Right ventricle myocardium superior (tissue), 1 donor: ENCODE measurements around the gene HSD17B1. TPM values are rescaled to one million over a fixed set of nuclear protein-coding genes. Genes with fewer than 3 reads are reported as not detected.

Experiments used
- ATAC-seq: fragments of 200-7000 bp; cut with Tn5 transposase; one replicate; pipeline ENCODE4 v1.9.1; 2020; ENCODE audit warnings: mild to moderate bottlenecking; ENCODE audit not compliant: poor library complexity
- DNase-seq: peaks from one replicate; pipeline ENCODE4 v3.0.0-alpha.2; 2020
- intact Hi-C: fragments of 100-400 bp; cut with DNase I; formaldehyde crosslinking; loops from one replicate; pipeline ENCODE4 v1.11.2; 2022
- microRNA-seq: library from miRNA; unstranded; fragments of <30 nt; microRNA quantifications from one replicate; pipeline ENCODE4 v1.2.0, GENCODE V29; 2020
- total RNA-seq: library from RNA; stranded (reverse); fragmentation: NEBNext Ultra II Directional; extraction: Animal tissue kit (Norgen Biotek cat#: 25700); gene quantifications from one replicate; pipeline ENCODE4 v1.2.1, GENCODE V29; 2021
- donor health status: DM: no; HTN: yes; CAD: no; lungs with severe emphysema.

The HSD17B1 gene
- total RNA-seq, 1 donor from 2014 or later, result 0.78 TPM

DNA sequence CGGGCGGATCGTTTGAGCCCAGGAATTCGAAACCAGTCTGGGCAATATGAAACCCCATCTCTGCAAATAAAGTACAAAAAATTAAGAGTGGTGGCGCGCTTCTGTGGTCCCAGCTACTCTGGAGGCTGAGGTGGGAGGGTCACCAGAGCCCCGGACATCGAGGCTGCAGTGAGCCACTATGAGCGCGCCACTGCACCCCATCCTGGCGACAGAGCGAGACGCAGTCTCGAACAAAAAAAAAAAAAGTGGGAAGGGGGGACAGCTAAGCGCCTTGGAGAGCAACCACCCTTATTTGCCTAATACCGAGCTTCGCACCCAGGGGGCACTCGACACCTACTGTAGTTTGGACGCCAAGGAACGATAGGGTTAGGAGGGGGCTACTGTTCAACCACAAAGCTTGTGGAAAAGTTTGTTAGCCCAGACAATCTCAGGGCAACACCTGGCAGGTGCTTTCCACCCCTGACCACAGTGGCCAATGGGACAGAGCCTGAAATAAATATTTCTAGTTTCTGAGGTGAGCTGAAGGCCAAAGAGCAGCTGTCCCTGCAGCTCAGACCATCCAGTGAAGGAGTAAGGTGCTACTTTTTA lies 25.7 kb downstream of the HSD17B1 start:
- intact Hi-C loops, result no loop called here
- ATAC-seq (peak; percentile 81), DNase-seq (peak; percentile 84)

DNA sequence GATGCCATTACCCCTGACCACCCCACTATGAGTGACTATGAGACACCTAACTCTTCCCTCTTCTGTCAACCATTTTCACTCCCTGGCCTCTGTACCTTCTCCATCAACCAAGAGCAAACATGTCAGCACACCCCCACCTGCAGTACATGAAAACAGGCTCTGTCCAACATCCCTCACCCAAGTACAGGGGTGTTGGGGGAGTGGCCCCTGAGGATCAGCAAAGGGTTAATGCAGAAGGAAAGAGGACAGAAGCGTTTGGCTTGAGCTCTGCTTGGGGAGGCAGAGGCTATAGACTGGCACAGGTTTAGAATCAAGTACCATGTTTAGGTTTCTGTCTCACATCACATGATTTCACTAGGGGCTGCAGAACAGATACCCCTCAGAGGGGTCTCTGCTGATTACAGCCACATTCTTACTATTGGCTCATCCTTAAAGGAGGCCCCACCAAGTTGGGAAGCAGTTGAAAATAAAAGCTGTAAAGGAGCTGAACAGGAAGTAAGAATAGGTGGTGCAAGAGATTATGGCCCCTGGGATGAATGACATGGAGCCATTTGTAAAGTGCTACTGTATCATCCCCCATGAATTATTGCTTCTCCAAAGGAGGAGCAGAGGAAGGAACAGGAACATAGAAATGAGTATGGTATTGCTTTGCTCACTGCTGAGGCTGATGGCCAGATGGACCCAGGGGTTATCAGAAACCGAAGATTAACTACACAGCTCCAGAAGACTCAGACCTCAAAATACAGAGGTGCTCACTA lies 27.2 kb downstream of the HSD17B1 start:
- ATAC-seq (no peak), DNase-seq (no peak)
- intact Hi-C loops, result loop anchor here (10.0 kb wide), 1 partner anchor 185 kb away; the partner anchor contains the start of gene RAMP2

DNA sequence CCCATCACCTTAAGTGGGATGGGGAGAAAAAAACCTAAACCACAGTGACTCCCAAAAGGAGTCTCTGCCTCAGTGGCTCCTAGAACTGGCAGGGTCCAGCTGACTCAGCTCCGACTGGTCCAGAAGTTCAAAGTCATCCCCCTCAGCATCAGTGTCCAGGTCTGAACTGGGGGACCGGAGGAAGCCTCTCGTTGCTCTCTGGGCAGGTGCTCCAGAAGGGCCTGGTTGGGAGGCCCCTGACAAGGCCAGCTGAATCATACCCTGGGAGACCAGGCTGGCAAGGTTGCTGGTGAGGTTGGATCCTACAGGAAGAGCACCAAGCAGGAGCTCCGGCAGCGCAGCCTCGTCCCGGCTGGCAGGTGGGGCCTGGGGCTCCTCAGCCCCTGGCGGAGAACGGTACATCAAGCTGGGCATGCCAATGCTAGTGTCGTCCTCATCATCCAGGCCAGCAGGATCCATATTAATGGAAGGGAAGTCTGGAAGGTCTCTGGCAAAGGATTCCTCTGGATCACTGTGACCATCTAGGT lies 29.1 kb downstream of the HSD17B1 start:
- DNase-seq (no peak), ATAC-seq (no peak)
- intact Hi-C loops, result loop anchor here (10.0 kb wide), 1 partner anchor 183 kb away; the partner anchor contains the start of gene RAMP2

DNA sequence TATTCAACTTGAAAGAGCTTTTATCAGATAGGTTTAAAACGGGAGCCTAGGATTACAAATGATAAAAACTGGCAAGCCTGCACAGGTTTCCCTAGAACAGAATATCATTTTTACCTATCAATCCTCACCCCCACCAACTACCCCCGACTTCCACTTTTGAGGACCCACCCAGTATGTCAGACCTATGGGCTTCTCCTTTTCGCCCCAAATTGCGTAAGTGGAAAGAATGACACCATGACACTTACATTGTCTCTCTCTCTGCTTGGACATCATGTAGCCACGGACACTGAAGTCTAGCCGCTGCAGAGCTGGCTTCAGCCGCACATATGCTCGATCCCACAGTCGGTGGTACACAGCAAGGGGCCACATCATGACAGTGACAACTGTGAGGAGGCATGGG lies 32.2 kb downstream of the HSD17B1 start:
- DNase-seq (no peak), ATAC-seq (peak; percentile 13)
- intact Hi-C loops, result loop anchor here (5.0 to 10.0 kb wide), 2 partner anchors 97 to 180 kb away; partner anchors contain the start of genes CCR10, CNTNAP1 and RAMP2

DNA sequence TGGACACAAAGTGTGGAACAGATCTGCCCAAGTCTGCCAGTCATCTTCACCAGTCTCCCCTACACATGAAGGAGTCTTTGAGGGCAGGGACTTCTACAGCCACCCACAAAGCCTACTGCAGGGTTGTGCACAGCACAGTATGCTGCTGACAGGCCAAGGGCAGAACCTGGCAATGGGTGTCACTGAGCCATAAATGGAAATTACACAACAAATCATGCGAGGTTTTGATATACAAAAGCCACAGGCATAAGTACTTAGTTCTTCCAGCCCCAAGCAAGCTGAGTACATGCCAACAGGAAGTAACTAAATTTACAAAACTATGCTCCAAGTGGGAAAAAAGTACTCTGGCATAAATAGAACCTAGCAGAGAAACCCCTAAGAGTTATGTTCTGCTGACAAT lies 32.6 kb downstream of the HSD17B1 start:
- peak; percentile 69 for ATAC-seq
- intact Hi-C loops, result loop anchor here (5.0 to 10.0 kb wide), 2 partner anchors 97 to 179 kb away; partner anchors contain the start of genes CCR10, CNTNAP1 and RAMP2
- no peak for DNase-seq

DNA sequence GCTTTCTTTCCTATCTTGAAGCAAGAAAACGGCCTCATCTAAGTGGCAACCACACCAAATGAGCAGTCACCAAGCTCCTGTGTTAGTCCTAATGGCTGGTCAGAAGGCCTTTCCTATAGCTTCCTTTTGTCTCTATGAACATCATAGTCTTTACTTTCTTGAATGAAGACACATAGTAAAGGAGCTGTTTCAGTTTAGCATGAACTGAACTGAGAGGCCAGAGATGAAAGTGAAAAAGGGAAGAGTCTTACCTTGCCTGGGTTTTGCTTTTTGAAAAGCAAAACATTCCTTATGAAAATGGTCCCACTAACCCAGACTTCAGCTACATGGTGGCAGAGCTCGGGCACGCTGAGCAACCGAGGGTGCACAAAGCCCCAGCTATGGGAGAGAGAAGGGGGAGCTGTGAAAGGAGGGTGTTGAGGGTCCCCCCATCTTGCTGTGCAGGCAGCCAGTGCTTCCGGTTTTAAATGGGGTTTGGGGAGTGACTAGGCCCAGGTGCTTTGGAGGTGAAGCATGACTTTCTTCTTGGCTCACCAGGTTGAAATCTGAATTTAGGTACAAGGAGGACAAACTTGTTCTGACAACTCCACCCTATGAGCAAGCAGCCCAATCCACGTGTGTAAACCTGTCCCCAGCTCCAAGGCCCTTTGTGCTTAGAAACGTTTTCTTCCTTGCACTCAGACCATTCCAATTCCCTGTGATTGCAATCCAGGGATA lies 33.9 kb downstream of the HSD17B1 start:
- ATAC-seq (no peak), DNase-seq (no peak)
- intact Hi-C loops, result loop anchor here (5.0 to 10.0 kb wide), 2 partner anchors 96 to 178 kb away; partner anchors contain the start of genes CCR10, CNTNAP1 and RAMP2

DNA sequence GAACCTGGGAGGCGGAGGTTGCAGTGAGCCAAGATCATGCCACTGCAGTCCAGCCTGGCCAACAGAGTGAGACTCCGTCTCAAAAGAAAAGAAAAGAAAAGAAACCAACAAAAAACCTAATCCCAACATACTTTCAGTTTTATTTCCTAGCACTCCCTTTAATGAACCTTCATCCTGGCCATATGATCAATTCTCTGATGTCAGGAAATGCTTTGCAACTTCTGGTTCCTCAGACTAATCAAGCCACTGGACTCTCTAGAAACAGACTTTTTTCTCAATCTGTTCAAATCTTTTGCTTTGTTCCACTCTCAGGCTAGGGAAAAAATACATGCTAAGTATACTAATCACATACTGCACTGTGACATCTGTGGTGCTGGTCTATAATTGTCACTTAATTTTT lies 38.2 kb downstream of the HSD17B1 start:
- DNase-seq (no peak), ATAC-seq (no peak)
- intact Hi-C loops, result no loop called here

DNA sequence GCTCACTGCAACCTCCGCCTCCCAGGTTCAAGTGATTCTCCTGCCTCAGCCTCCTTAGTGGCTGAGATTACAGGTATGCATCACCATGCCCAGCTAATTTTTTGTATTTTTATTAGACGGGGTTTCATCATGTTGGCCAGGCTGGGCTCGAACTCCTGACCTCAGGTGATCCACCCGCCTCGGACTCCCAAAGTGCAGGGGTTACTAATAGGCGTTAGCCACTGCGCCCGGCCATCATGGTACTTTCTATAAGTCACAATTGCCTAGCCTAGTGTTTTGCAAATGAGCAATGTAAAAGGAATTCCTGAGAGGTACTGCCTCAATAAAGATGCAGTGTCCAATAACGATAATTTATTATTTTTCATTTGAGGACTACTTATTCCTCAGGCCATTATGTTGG lies 38.7 kb downstream of the HSD17B1 start:
- ATAC-seq (no peak), DNase-seq (no peak)
- intact Hi-C loops, result no loop called here

DNA sequence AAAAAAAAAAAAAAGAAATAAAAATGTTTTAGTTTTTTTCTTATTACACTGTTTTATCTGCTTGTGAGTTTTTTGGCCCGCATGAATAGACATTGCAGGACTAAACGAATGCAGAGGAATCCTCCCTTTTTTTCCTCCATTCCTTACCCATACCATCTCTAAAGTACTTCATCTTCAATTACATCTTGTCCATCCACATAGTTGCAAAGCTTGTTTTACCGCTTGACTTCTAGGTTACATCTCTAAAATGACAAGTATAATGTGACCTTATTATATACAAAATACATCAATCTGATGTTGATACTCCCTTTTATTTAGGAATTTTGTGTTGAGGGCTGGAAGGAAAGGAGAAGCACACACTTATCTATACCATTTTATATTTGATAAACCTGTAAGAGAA lies 43.7 kb downstream of the HSD17B1 start:
- no peak for ATAC-seq

DNA sequence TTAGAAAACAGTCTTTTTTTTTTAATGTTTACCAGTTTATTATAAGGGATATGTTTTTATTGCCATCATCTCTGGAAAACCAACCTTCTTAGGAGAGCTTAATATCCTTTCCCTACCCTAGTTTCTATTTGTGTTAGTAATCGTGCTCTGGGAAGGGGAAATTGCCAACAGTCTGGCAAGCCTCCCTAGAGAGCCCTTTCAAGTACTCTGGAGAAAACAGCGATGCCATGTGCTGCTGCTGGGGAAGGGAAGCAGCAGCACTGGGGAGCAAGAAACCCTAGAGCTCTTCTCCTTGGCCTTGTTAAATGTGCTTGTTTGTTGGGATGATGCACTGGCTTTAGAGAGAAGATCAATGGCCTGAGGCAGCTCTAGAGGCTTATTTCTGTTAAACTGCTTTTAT lies 46.2 kb downstream of the HSD17B1 start:
- ATAC-seq (peak; percentile 90), DNase-seq (no peak)
- intact Hi-C loops, result no loop called here

More for the DNA sequence above, 43.7 kb downstream of the HSD17B1 start:
- intact Hi-C loops, result no loop called here
- no peak for DNase-seq

DNA sequence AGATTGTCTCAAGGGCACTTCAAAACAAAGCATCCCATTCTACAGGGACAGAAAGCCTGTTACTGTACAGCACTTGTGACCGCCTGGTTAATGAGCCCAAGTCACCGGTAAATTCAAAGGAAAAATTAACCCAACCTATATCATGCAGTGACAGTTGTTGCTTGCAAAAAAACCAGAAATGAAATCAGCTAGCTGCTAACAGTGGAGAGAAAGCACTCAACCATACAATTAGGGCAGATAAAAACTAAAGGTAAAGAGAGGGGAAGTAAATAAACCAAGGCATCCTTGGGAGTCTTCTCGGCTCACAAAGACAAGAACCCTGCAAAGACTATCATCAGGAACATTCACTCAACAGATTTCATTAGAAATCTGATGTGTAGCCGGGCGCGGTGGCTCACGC lies 50.6 kb downstream of the HSD17B1 start:
- intact Hi-C loops, result no loop called here
- DNase-seq, result no peak
- ATAC-seq, result no peak

Small RNA genes within 50 kb of the gene (microRNA-seq; reads per million reads assigned to microRNA genes)
- gene MIR5010, result 2.9 reads per million

Other genes starting within 250 kb of the HSD17B1 start
- gene STAT3, start 164.5 kb upstream of the HSD17B1 start, total RNA-seq, result 127 TPM
- gene CAVIN1, start 129.7 kb upstream of the HSD17B1 start, total RNA-seq, result 200 TPM
- 29.9 TPM for gene ATP6V0A1, start 94.0 kb upstream of the HSD17B1 start, total RNA-seq
- gene NAGLU, start 16.7 kb upstream of the HSD17B1 start, total RNA-seq, result 8.3 TPM
- gene COASY, start 9.2 kb downstream of the HSD17B1 start, total RNA-seq, result 41.6 TPM
- gene MLX, start 14.2 kb downstream of the HSD17B1 start, total RNA-seq, result 69.1 TPM
- 2.3 TPM for gene PSMC3IP, start 24.8 kb downstream of the HSD17B1 start, total RNA-seq
- 21.4 TPM for gene RETREG3, start 56.5 kb downstream of the HSD17B1 start, total RNA-seq
- gene TUBG1, start 56.8 kb downstream of the HSD17B1 start, total RNA-seq, result 49.1 TPM
- gene TUBG2, start 106.4 kb downstream of the HSD17B1 start, total RNA-seq, result 12.4 TPM
- 27.5 TPM for gene PLEKHH3, start 124.1 kb downstream of the HSD17B1 start, total RNA-seq
- 1.0 TPM for gene CCR10, start 128.9 kb downstream of the HSD17B1 start, total RNA-seq
- gene CNTNAP1, start 129.6 kb downstream of the HSD17B1 start, total RNA-seq, result 4.2 TPM
- 47.2 TPM for gene EZH1, start 192.1 kb downstream of the HSD17B1 start, total RNA-seq
- 38.2 TPM for gene RAMP2, start 208.3 kb downstream of the HSD17B1 start, total RNA-seq
- gene VPS25, start 220.5 kb downstream of the HSD17B1 start, total RNA-seq, result 30.3 TPM
- not detected for gene WNK4, start 227.7 kb downstream of the HSD17B1 start, total RNA-seq
- gene COA3, start 245.8 kb downstream of the HSD17B1 start, total RNA-seq, result 67.2 TPM
- gene CNTD1, start 245.9 kb downstream of the HSD17B1 start, total RNA-seq, result not detected